Sigmoid colon (tissue), 4 donors: ENCODE results near the gene TGFB1I1.

Experiments used
- CTCF ChIP-seq, 4 experiments: fragments of 450-650 bp in 3 of 4; fragments of 200-600 bp in 1 of 4; IDR thresholded peaks; one replicate each; pipeline ENCODE4 v1.5.1; 2016 to 2019; ENCODE audit warnings: antibody characterized with exemption in 4 of 4, mild to moderate bottlenecking in 3 of 4, moderate library complexity in 2 of 4
- EP300 ChIP-seq, 4 donors: sonication (generic); formaldehyde crosslinking; IDR thresholded peaks; one replicate each; pipeline ENCODE4 v1.6.1; 2017; ENCODE audit warnings: antibody characterized with exemption in 4 of 4
- POLR2A ChIP-seq, 2 donors: fragments of 450-650 bp; IDR thresholded peaks; one replicate each; pipeline ENCODE4 v1.6.1; 2016; ENCODE audit warnings: antibody characterized with exemption in 2 of 2, mild to moderate bottlenecking in 2 of 2, moderate library complexity in 2 of 2
- POLR2AphosphoS5 ChIP-seq, 4 donors: sonication (generic); formaldehyde crosslinking; IDR thresholded peaks; one replicate each; pipeline ENCODE4 v1.6.1; 2017; ENCODE audit warnings: antibody characterized with exemption in 4 of 4

DNA sequence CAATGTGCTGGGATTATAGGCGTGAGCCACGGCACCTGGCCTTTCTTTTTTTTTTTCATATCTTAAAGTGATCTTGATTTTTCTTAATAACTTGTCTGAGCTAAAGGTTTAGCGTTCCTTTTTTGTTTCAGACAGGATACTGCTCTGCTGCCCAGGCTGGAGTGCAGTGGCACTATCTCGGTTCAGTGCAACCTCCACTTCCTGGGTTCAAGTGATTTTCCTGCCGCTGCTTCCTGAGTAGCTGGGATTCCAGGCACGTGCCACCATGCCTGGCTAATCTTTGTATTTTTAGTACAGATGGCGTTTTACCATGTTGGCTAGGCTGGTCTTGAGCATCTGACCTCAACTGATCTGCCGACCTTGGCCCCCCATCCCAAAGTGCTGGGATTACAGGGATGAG, 32.2 kb downstream of the TGFB1I1 start:
- no peak for TF ChIP-seq CTCF (IDR thresholded peaks at IDR 0.05)
- no peak for TF ChIP-seq EP300 (IDR thresholded peaks at IDR 0.05)
- TF ChIP-seq POLR2AphosphoS5 (IDR thresholded peaks at IDR 0.05): no peak
- TF ChIP-seq POLR2A (IDR thresholded peaks at IDR 0.05): no peak
